NCI-H2171 (cell line): ENCODE results near the gene TDRD3.
"Not testable (repeated sequence)": the region's sequence is repeated elsewhere in the genome, so short reads cannot be mapped to it uniquely, and the experiment has no call there.

Source experiments
- DNase-seq: peaks from one replicate; lab custom pipeline; 2025; lab: John Stamatoyannopoulos, UW

The TDRD3 gene

DNA sequence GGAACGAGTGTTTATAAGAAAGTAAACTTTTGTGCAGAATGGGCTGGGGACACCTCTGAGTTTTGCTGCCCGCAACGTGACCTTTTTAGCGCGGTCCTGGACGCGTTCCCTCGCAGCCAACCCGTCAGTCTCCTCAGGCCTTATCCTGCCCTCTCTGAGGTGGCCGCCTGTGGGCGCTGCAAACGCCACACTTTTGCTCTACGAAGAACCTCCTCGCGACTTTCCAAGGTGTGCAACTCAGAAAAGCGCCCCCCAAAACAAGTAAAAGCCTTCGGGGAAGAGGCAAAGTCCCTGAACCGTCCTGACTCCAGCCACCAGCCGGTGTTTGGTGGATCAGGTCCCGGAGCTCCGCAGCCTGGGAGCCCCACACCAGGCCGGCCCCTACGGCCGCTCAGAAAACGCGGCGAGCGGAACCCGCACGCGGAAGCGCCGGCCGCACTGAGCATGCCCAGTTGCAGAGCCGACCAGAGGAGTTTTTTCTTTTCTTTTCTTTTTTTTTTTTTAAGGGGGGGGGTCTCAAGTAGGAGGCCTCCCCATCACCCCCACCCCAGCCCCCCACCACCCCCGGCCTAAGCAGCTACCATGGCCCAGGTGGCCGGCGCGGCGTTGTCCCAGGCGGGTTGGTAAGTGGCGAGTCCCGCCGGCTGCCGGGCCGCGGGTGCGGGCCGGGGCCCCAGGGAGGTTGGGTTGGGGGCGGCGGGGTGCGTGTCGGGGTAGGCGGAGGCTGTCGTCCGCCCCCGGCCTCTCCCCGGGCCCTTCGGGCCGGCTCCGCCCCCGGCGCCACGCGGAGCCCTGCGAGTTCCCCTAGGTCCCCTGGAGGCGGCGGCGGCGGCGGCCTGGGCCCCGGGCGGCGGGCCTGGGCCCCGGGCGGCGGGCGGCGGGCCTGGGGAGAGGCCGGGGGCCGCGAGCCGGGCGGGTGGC, at the start of gene TDRD3:
TSS of gene TDRD3 (plus strand) at position 438 of the 921 bp plus-strand sequence. CDS start at position 583, 145 bp downstream.
- peak; percentile 93 for DNase-seq

DNA sequence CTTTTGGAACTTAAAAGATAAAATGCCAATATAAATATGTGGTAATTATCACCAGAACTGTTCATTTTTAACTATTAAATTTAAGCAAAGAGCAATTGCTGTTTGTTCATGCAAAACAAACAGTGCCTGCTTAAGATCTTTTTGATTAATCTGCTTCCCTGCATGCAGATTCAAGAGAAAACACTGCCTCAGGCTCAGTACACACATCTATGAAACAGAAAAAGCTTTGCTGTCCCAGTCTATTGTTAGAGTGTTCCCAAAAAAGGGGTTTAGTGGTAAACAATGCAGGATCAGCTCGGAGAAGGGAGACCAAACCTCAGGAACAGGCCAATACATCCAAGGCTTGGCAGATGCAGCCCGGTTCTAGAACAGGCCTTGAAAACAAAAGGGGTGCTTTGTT, 49.3 kb upstream of the TDRD3 start:
- DNase-seq: no peak

DNA sequence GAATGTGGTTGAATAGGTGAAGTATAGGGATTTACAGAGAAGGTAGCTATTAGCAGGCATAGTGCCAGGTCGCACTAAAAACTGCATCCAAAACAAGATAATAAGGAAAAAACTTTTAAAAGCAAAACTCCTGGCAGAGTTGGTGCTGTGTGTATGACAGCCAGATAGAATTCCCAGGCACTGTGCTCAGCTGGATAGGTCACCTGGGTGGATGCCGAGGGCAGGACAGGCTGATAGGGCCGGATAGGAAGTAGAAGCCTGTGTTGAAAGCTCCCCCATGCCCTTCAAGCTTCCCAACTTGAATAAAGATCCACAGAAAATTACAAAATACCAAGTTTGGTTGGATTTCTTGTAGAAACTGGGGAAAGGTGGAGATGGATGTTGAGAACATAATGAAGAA, 48.9 kb upstream of the TDRD3 start:
- no peak for DNase-seq

DNA sequence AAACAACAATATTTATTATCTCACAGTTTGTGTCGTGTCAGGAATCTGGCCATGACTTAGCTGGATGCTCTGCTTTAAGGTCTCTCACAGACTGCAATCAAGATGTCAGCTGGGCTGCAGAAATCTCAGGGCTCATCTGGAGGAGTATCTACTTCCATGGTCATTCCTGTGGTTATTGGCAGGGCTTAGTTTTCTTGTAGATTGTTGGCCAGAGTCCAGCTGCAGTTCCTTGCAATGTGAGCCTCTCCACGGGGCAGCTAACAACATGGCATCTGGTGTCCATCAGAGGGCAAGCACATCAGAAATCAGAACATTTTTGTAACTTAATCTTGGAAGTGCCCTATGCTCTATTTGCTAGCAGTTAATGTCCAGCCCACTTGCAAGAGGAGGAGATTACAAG, 45.7 kb upstream of the TDRD3 start:
- DNase-seq: no peak

DNA sequence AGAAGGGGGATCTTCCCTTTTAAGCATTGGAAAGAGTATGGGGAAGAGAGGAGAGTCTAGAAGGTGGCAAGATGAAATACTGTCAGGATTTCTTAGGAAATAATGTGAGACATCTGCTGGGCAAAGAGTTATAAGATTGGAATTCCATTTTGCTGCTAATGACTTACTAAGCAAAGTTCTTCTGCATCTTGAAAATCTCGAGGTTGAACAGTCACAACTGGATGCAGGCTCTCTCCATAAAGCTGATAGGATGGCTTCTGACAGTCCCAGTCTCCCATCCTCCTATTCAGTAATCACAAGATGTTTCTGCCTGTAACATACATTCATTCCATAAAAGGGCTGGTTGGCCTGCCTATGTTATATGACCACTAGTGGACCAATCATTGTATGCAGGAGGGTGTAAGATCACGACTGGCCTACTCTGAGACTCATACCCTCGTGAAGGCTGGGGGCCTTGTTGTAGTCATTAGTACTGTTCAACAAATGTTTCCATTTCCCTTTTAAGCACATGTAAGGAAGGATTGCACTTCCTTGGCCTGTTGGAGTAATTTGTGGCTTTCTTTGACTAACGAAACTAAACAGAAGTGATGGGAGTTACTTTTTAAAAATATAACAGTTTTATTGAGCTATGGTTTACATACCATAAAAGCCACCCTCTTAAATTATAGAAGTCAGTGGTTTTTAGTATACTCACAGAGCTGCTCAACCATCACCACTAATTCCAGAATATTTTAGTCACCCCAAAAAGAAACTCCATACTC, 45.0 kb upstream of the TDRD3 start:
- no peak for DNase-seq

DNA sequence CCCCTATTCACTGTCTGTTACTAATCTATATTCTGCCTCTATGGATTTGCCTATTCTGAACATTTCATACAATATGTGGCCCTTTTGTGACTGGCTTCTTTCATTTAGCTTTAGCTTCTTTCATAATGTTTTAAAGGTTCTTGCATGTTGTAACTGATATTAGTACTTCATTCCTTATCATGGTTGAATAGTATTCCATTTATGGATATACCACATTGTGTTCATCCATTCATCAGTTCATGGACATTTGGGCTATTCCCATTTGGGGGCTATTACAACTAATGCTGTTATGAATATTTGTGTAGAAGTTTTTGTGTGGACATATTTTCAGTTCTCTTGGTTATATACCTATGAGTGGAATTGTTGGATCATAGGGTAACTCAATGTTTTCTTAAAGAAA, 44.4 kb upstream of the TDRD3 start:
- DNase-seq: no peak

DNA sequence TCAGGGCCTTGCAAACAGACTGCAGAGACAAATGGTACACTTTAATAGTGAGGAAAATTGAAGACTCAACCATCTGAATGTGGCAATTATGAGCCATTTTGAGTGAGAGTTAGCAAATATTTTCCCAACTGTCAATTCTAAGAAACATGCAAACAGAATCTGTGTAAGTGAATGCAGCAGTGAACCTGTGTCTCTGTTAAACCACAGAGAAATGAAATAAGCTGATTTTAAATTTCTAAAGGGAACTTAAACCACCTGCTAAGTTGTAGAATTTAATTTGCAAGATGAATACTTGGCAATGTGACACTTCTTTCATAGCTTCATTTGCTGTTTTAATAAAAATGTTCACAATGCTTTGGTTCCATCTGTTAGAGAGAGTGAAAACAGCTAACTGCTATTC, 42.0 kb upstream of the TDRD3 start:
- no peak for DNase-seq

DNA sequence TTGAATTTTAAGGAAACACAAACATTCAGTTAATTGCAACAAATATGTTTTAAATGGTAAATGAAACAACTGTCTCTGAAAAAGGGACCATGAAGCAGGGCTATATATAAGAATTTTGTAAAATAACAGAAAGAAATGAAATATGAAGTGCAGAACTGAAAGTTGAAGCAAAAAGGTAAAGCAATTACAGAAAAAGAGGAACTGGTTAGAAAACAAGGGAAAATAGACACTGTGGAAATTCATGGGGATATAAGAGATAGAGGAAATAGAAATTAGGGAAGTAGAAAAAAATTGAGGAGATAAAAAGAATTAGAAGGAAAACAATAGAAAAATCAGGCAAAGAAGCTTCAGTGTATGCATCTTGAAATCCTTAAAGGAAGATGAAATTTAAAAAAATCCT, 40.0 kb upstream of the TDRD3 start:
- no peak for DNase-seq

DNA sequence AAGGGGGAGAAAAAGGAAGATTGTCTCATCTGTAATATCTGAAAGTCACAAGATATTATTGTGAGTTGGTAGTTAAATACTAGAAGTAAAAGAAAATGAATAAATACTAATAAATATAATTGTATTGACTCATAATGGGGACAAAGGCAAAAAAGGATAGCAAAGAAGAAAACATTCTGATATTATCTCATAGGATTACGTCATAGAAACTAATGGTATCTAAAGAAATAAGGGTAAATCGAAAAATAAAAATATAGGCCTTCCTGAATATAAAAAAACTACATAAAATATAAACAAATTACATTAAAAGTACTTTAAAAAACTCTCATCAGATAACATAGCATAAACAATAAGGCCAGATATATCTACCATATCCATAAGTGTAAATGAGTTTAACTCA, 38.6 kb upstream of the TDRD3 start:
- no peak for DNase-seq

DNA sequence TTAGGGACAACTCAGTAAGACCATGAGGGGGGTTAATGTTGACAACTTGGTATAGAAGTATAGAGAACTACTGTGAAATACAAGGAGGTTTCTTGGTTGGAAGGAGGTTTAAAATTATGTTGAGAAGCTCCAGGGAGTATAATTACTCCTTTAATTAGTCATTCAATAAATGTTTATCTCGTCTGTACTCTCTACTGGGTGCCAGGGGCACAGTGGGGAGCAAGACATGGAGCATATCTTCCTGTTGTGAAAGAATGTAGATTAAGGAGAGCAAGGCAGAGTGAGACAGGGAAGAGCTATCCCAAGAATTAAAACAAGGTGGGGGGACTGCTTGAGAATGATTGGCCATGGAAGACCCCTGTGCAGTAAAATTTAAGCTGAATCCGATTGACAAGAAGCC, 33.7 kb upstream of the TDRD3 start:
- DNase-seq: no peak

DNA sequence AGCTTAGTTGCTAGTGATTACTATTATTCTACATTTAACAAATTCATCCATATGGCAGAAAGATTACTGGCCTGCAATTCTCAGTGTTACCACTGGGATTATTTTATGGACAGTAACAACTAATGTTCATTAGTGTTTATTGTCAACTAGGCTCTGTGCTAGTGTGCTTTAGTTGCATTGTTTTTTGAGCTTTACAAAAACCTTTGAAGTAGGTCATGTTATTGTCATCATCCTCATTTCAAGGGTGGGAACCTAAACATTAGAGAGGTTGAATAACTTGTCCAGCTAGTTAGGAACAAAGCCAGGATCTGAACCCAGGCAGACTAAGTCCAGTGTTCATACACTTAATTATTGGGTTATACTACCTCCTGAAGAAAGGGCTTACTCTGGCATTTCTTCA, 27.8 kb upstream of the TDRD3 start:
- DNase-seq: no peak

DNA sequence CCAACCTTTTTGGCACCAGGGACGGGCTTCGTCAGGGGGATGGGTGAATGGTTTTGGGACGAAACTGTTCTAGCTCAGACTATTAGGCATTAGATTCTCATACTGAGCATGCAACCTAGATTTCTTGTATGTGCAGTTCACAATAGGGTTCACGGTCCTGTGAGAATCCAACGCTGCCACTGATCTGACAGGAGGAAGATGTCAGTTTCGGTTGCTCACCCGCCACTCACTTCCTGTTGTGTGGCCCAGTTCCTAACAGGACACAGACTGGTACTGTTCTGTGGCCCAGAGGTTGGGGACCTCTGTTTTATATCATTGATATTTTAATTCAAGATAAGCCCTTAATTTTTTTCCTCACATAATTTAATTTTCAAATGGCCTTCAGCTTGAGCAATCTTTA, 26.7 kb upstream of the TDRD3 start:
- DNase-seq: no peak

DNA sequence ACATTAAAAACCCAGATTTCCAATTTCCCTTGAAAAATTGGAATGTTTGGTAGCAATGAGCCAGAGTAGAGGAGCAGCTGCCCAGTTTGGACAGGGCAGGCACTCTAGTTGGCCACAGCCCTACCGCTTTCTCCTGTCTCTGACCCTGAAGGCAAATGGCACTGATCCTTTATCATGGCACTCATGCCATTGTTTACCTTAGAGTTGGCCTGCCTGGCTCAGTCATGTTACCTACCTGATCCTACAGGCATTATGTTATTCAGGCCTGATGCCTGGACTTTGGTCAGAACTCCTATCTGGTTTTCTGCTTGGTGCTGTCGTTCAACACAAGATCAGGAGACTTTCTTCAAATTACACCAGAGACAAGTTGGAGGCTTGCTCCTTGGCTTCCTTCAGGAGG, 24.9 kb upstream of the TDRD3 start:
- DNase-seq: no peak

DNA sequence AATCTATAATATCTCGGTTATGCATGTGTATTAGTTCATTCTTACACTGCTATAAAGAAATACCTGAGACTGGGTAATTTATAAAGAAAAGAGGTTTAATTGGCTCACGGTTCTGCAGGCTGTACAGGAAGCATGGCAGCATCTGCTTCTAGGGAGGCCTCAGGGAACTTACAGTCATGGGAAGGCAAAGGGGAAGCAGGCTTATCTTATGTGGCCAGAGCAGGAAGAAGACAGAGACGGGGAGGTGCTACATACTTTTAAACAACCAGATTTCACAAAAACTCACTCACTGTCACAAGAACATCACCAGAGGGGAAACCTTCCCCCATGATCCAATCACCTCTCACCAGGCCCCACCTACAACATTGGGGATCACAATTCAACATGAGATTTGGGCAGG, 17.7 kb upstream of the TDRD3 start:
- not testable (repeated sequence) for DNase-seq

DNA sequence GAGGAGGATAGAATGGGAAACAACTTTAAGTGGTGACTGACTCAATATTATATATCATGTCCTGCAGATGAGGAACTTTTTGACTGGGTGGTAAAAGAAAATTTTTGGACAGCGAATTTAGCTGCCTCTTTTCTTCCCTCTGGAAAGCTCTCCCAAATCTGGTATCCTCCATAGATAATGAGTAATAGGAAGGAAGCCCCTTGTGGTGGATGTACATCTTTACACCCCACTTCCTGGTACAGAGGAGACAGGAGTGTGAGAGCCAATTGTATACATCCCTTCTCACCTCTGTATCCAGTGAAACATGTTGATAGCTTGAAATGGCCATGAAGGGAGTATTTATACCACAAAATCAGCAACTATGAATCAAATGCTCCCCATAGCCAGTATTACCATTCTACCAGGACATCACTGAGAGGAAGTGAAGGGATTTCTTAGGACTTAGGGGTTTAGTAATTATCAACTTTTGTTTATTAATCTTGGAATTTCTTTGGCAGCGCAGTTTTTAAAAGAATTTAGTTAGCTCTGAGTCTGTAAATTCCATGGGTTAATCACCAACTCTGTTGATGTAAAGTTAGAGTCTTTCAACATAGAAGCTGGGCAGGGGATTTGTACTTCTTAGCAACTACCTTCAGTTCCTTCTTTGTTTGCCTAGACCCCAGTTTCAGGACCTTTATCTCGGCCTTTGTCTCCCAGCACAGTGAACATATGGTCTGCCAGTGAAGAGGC, 17.0 kb upstream of the TDRD3 start:
- DNase-seq: no peak

DNA sequence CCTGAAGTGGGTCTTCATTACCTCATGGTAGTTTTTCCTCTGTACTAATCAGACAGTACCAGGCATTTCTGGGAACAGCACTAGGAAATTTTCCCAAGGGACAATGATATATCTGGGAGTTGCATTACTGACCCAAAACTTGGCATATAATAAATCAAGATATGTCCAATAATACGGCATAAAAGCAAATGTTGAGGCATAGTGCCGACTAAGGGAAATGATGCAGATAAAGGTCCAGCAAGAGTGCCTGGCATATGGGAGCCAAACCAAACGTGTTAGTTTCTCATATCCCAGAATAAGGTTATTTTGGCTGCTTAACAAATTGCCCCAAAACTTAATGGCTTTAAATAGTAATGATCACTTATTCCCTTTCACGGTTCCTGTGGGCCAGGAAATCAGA, 12.1 kb upstream of the TDRD3 start:
- DNase-seq: no peak

DNA sequence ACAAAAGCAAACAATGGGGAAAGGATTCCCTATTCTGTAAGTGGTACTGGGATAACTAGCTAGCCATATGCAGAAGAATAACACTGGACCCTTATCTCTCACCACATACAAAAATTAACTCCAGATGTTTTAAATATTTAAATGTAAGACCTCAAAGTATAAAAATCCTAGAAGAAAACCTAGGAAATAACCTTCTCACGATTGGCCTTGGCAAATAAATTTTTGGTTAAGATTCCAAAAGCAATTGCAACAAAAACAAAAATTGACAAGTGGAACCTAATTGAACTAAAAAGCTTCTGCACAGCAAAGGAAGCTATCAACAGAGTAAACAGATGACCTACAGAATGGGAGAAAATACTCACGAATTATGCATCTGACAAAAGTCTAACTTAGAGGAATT, 10.8 kb upstream of the TDRD3 start:
- no peak for DNase-seq

DNA sequence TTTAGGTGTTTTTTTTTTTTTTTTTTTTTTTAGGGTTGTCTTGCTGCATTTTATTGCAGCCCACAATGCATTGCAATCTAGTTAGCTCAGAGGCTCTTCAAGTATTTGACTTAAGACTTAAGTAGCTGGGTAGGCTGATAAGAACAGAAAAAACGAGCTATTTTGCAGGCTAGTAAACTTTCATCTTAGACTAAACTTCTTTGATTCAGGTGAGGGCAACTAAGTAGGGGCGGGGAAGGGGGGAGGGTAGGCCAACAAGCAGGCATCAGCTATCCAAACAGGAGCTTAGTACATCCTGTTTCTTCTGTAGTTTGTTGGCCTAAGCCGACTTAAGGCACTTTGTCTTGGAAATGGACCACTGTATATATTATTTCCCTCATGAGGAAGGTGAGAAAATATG, 4.9 kb upstream of the TDRD3 start:
- DNase-seq: no peak

DNA sequence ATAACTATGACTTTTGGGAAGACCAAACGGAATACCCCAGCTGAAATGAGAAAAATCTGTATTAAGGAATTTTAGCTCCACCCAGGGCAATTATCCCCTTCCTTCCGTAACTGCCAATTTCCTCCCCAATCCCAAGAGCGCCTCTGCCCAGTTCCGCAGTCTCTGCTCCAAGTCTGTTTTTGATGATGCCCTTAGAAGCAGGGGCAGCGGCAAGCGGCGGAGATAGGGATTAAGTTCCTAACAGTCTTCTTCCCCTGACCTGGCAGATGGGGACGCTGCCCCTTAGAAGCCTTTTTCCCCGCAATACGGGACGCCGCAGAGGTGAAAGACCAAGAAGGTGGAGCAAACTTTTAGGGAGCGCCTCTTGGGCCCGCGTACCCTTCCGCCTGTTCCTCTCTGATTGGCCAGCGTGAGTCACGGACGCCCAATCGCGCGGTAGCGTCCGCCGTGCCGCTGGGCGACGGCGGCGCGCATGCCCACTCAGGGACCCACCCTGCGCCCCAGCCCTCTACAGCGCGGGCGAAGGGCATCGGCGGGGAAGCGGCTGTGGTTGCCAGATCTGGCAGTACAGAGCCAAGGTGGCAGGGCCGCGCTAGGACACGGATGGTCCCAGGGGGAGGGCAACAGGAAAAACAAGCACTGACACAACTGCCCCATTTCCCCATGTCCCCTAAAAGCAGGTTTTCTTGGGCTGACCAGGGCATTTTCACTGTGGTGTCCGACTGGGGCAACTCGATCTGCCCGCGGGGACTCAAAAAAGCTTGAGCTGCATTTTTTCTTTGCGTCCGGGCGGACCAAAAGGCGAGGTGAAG, 843 bp upstream of the TDRD3 start:
- peak; percentile 84 for DNase-seq

DNA sequence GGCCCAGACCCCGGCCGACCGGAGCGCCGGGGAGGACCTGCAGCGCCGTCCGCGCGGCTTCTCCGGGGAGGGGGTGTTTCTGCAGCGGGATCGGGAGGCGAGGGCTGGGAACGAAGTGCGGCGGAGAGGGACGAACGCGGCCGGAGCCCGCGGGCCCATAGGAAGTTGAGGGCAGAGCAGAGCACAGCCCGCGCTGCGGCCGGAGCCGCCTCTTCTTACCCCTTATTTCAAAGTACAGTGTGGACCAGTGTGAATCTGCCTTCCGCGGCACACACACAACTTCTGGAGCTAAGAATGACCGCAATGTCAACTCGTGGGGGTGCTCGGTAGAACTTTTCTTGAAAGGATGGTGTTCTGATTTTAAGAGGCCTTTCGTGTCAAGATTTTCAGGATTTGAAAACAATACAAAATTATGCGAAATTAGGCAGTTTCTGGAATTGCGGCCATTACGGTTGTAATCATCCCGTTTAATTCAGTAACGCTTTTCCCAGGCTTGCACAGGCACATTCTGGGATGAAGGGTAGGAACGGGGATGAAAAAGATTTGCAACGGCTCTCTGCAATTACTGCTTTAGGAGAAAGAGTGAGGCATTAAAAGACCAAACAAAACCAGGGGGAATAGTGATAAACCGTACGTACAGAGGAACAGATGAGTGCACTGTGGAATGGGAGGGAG, 821 bp downstream of the TDRD3 start:
- DNase-seq: no peak

DNA sequence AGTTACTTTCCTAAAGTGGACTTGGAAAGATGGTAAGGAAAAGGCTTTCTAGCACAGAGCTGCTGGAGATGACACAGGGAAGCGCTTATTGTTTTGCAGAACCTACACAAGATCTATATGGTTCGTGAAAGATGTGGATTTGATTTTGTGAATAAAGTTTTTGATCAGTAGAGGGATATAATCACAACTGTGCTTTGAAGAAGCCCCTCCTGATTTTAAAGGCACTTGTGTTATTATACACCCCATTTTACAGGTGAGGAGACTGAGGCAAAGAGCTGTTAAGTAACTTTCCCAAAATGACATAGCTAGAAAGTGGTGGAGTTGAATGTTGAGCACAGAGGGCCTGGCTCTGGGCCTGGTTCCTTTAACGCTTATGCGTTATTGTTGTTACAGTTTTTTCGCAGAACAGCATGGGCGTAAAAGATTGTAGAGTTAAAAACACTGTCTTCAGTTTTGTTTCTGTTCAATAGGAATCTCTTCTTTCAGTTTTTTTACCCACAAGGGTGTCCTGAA, 1.4 kb downstream of the TDRD3 start:
- no peak for DNase-seq
